Measurements from ENCODE around the gene FLAD1. TPM values are rescaled to one million over a fixed set of nuclear protein-coding genes. Genes with fewer than 3 reads are reported as not detected.

Gene FLAD1
- total RNA-seq, 2 donors from 2014 or later = 31.5 to 35.3 TPM

- 19% methylated on average over 6 of the region's 6 CpGs for WGBS
- H3K4me3 ChIP-seq = peak overlapping the region; percentile 46
- no peaks in the 10 kb centered on the region for H3K36me3 ChIP-seq
- H3K27me3 ChIP-seq (replicated peaks; ENCODE audit: insufficient read depth) = no peaks in the 10 kb centered on the region
- peaks cover 20% of the 10 kb centered on the region for H3K4me1 ChIP-seq (replicated peaks)
- no peaks in the 10 kb centered on the region for H3K9me3 ChIP-seq
- no peak for DNase-seq (ENCODE audit: low spot score)
- H3K27ac ChIP-seq = peak overlapping the region; percentile 76 to 79
- intact Hi-C loops (cut with DNase I) = no loop called here
- TF ChIP-seq POLR2A (IDR thresholded peaks at IDR 0.05) (peak; percentile 5), POLR2AphosphoS5 (IDR thresholded peaks at IDR 0.05) (no peak)
These were observed 26.6 kb upstream of the FLAD1 start for GRCh38 chr1:154956544-154956941.

- H3K27me3 ChIP-seq (replicated peaks; ENCODE audit: insufficient read depth) = no peaks in the 10 kb centered on the region
- no peak overlapping the region for H3K4me3 ChIP-seq
- no peak for TF ChIP-seq POLR2AphosphoS5 (IDR thresholded peaks at IDR 0.05)
- no peak for TF ChIP-seq POLR2A (IDR thresholded peaks at IDR 0.05)
- TF ChIP-seq CTCF (IDR thresholded peaks at IDR 0.05) = no peak
- 43% methylated on average over 9 of the region's 9 CpGs for WGBS
- H3K4me1 ChIP-seq (replicated peaks) = peaks cover 22% of the 10 kb centered on the region
- no peaks in the 10 kb centered on the region for H3K9me3 ChIP-seq
- no peaks in the 10 kb centered on the region for H3K36me3 ChIP-seq
- intact Hi-C loops (cut with DNase I) = no loop called here
- DNase-seq (ENCODE audit: low spot score) = no peak
- peak overlapping the region; percentile 1 to 76 for H3K27ac ChIP-seq
These were observed 26.0 kb upstream of the FLAD1 start for GRCh38 chr1:154957091-154957657.

- Histone ChIP-seq H3K27me3 (replicated peaks; ENCODE audit: insufficient read depth) (no peaks in the 10 kb centered on the region), H3K27ac (no peak overlapping the region), H3K4me1 (replicated peaks) (peaks cover 31% of the 10 kb centered on the region), H3K36me3 (no peaks in the 10 kb centered on the region), H3K9me3 (no peaks in the 10 kb centered on the region), H3K4me3 (no peak overlapping the region)
- intact Hi-C loops (cut with DNase I) = no loop called here
- TF ChIP-seq POLR2AphosphoS5 (IDR thresholded peaks at IDR 0.05) (no peak), POLR2A (IDR thresholded peaks at IDR 0.05) (no peak)
- DNase-seq (ENCODE audit: low spot score) = no peak
- 70% methylated on average over 2 of the region's 2 CpGs for WGBS
These were observed 25.1 kb upstream of the FLAD1 start for GRCh38 chr1:154958036-154958435.

GRCh38 chr1:154958681-154959425 is 24.3 kb upstream of the FLAD1 start:
- Histone ChIP-seq H3K36me3 (no peaks in the 10 kb centered on the region), H3K27me3 (replicated peaks; ENCODE audit: insufficient read depth) (no peaks in the 10 kb centered on the region), H3K27ac (no peak overlapping the region), H3K4me1 (replicated peaks) (peaks cover 26% of the 10 kb centered on the region), H3K9me3 (no peaks in the 10 kb centered on the region), H3K4me3 (no peak overlapping the region)
- WGBS = 86% methylated on average over 15 of the region's 16 CpGs
- TF ChIP-seq POLR2A (IDR thresholded peaks at IDR 0.05) (no peak), CTCF (IDR thresholded peaks at IDR 0.05) (no peak), POLR2AphosphoS5 (IDR thresholded peaks at IDR 0.05) (no peak)
- intact Hi-C loops (cut with DNase I) = no loop called here
- DNase-seq (ENCODE audit: low spot score) = no peak

GRCh38 chr1:154959426-154959780 is 23.7 kb upstream of the FLAD1 start:
- H3K4me3 ChIP-seq = no peak overlapping the region
- intact Hi-C loops (cut with DNase I) = no loop called here
- no peaks in the 10 kb centered on the region for H3K9me3 ChIP-seq
- DNase-seq (ENCODE audit: low spot score) = no peak
- H3K27ac ChIP-seq = no peak overlapping the region
- TF ChIP-seq CTCF (IDR thresholded peaks at IDR 0.05) = no peak
- no peak for TF ChIP-seq POLR2A (IDR thresholded peaks at IDR 0.05)
- no peak for TF ChIP-seq POLR2AphosphoS5 (IDR thresholded peaks at IDR 0.05)
- H3K4me1 ChIP-seq (replicated peaks) = peaks cover 26% of the 10 kb centered on the region
- H3K27me3 ChIP-seq (replicated peaks; ENCODE audit: insufficient read depth) = no peaks in the 10 kb centered on the region
- H3K36me3 ChIP-seq = no peaks in the 10 kb centered on the region
- WGBS = 84% methylated on average over 7 of the region's 7 CpGs
